ENCODE measurements around the gene TRPC4.

- no peak for TF ChIP-seq POLR2AphosphoS5 (IDR thresholded peaks at IDR 0.05)
- TF ChIP-seq CTCF (IDR thresholded peaks at IDR 0.05) = no peak
- TF ChIP-seq POLR2A (IDR thresholded peaks at IDR 0.05) = no peak
Observed at GRCh38 chr13:37657956-37658355, 211.6 kb downstream of the TRPC4 start.
